H9 (cell line): Measurements from ENCODE around the gene ARSH. TPM values are rescaled to one million over a fixed set of nuclear protein-coding genes. Genes with fewer than 3 reads are reported as not detected.

Experiments used
- DNase-seq: peaks from one replicate; pipeline ENCODE4 v3.0.0-alpha.2; 2017
- H2AFZ ChIP-seq: one replicate; pipeline ENCODE4 v1.6.1; 2013; ENCODE audit warnings: mild to moderate bottlenecking, low read length, control low read depth, moderate library complexity
- H2AK5ac ChIP-seq: 2 replicates; pipeline ENCODE4 v1.6.1; 2013; ENCODE audit warnings: low read length, control low read depth, mixed read lengths; ENCODE audit not compliant: insufficient read length
- H2BK120ac ChIP-seq: one replicate; pipeline ENCODE4 v1.6.1; 2013; ENCODE audit warnings: low read depth, mild to moderate bottlenecking, low read length, control low read depth, inconsistent platforms; ENCODE audit not compliant: poor library complexity, severe bottlenecking
- H2BK12ac ChIP-seq: 2 replicates; pipeline ENCODE4 v1.6.1; 2013; ENCODE audit warnings: low read length, control low read depth, mixed read lengths, low read depth; ENCODE audit not compliant: insufficient read length
- H2BK15ac ChIP-seq: 2 replicates; pipeline ENCODE4 v1.6.1; 2013; ENCODE audit warnings: low read depth, low read length, control low read depth
- H2BK20ac ChIP-seq: one replicate; pipeline ENCODE4 v1.6.1; 2013; ENCODE audit warnings: low read depth, mild to moderate bottlenecking, low read length, control low read depth, inconsistent platforms; ENCODE audit not compliant: poor library complexity, severe bottlenecking
- H2BK5ac ChIP-seq: 2 replicates; pipeline ENCODE4 v1.6.1; 2013; ENCODE audit warnings: low read length, control low read depth, mixed read lengths; ENCODE audit not compliant: insufficient read length
- H3K14ac ChIP-seq: 2 replicates; pipeline ENCODE4 v1.6.1; 2013; ENCODE audit warnings: low read length, control low read depth; ENCODE audit not compliant: insufficient read depth
- H3K18ac ChIP-seq: 2 replicates; pipeline ENCODE4 v1.6.1; 2013; ENCODE audit warnings: low read depth, mild to moderate bottlenecking, mixed read lengths, low read length, control low read depth; ENCODE audit not compliant: insufficient read length
- H3K23ac ChIP-seq: 2 replicates; pipeline ENCODE4 v1.6.1; 2013; ENCODE audit warnings: low read length, control low read depth, mixed read lengths, low read depth; ENCODE audit not compliant: insufficient read length
- H3K23me2 ChIP-seq: 2 replicates; pipeline ENCODE4 v1.6.1; 2013; ENCODE audit warnings: low read depth, mild to moderate bottlenecking, mixed read lengths, low read length, control low read depth; ENCODE audit not compliant: insufficient read length, poor library complexity, severe bottlenecking
- H3K27ac ChIP-seq: 2 replicates; pipeline ENCODE4 v1.5.1; 2013; ENCODE audit warnings: low read length, control low read depth, mixed read lengths, low read depth; ENCODE audit not compliant: insufficient read length
- H3K27me3 ChIP-seq: 2 replicates; pipeline ENCODE4 v1.6.1; 2013; ENCODE audit warnings: low read length, control low read depth, inconsistent platforms; ENCODE audit not compliant: insufficient read depth
- H3K4ac ChIP-seq: 2 replicates; pipeline ENCODE4 v1.6.1; 2013; ENCODE audit warnings: low read depth, mild to moderate bottlenecking, control low read depth, inconsistent platforms, low read length, moderate library complexity
- H3K4me1 ChIP-seq: 2 replicates; pipeline ENCODE4 v1.6.1; 2013; ENCODE audit warnings: low read length, control low read depth, inconsistent platforms; ENCODE audit not compliant: insufficient read depth
- H3K4me2 ChIP-seq: 2 replicates; pipeline ENCODE4 v1.6.1; 2013; ENCODE audit warnings: low read length, control low read depth, mixed read lengths; ENCODE audit not compliant: insufficient read length, insufficient read depth
- H3K56ac ChIP-seq: 2 replicates; pipeline ENCODE4 v1.6.1; 2013; ENCODE audit warnings: low read depth, mild to moderate bottlenecking, mixed read lengths, low read length, control low read depth; ENCODE audit not compliant: insufficient read length
- H3K79me1 ChIP-seq: 2 replicates; pipeline ENCODE4 v1.6.1; 2013; ENCODE audit warnings: low read depth, mild to moderate bottlenecking, moderate library complexity, low read length, control low read depth, inconsistent platforms; ENCODE audit not compliant: insufficient read depth, poor library complexity, severe bottlenecking
- H3K79me2 ChIP-seq: 2 replicates; pipeline ENCODE4 v1.6.1; 2013; ENCODE audit warnings: low read length, control low read depth, inconsistent platforms; ENCODE audit not compliant: insufficient read depth
- H3K9ac ChIP-seq: 2 replicates; pipeline ENCODE4 v1.6.1; 2013; ENCODE audit warnings: low read length, control low read depth, mixed read lengths; ENCODE audit not compliant: insufficient read length; ENCODE audit errors: extremely low read depth
- H3K9me3 ChIP-seq: one replicate; pipeline ENCODE4 v1.6.1; 2013; ENCODE audit warnings: low read depth, low read length, inconsistent platforms; ENCODE audit not compliant: control insufficient read depth
- H3T11ph ChIP-seq: one replicate; pipeline ENCODE4 v1.6.1; 2013; ENCODE audit warnings: mild to moderate bottlenecking, low read length, control low read depth, inconsistent platforms
- H4K20me1 ChIP-seq: one replicate; pipeline ENCODE4 v1.6.1; 2013; ENCODE audit not compliant: control insufficient read depth, insufficient read length, insufficient read depth
- H4K5ac ChIP-seq: 2 replicates; pipeline ENCODE4 v1.6.1; 2013; ENCODE audit warnings: low read depth, mild to moderate bottlenecking, mixed read lengths, low read length, control low read depth; ENCODE audit not compliant: insufficient read length
- H4K8ac ChIP-seq: replicated peaks from 2 replicates; pipeline ENCODE4 v1.6.1; 2013; ENCODE audit warnings: low read length, control low read depth, mixed read lengths, low read depth; ENCODE audit not compliant: insufficient read length
- H4K91ac ChIP-seq: 2 replicates; pipeline ENCODE4 v1.6.1; 2013; ENCODE audit warnings: low read depth, mild to moderate bottlenecking, moderate library complexity, mixed read lengths, low read length, control low read depth; ENCODE audit not compliant: insufficient read length
- H3K27ac Mint-ChIP-seq, 3 experiments: 2 replicates in 2 of 3; 3 replicates in 1 of 3; pipeline ENCODE4 v1.8.0; 2020 to 2021; ENCODE audit warnings: mixed read lengths in 3 of 3, mild to moderate bottlenecking in 1 of 3, moderate library complexity in 1 of 3
- H3K27me3 Mint-ChIP-seq: 2 replicates; pipeline ENCODE4 v1.8.0; 2021; ENCODE audit warnings: low read depth, mild to moderate bottlenecking, moderate library complexity, mixed read lengths
- H3K36me3 Mint-ChIP-seq, 3 experiments: 2 replicates in 2 of 3; 3 replicates in 1 of 3; pipeline ENCODE4 v1.8.0; 2020 to 2021; ENCODE audit warnings: low read depth in 3 of 3, mixed read lengths in 3 of 3; ENCODE audit not compliant: insufficient read depth in 1 of 3
- H3K4me1 Mint-ChIP-seq, 2 experiments: 2 replicates each; pipeline ENCODE4 v1.8.0; 2020; ENCODE audit warnings: mixed read lengths in 2 of 2
- H3K4me3 Mint-ChIP-seq, 2 experiments: 2 replicates in 1 of 2; 3 replicates in 1 of 2; pipeline ENCODE4 v1.8.0; 2020 to 2021; ENCODE audit warnings: mild to moderate bottlenecking in 2 of 2, mixed read lengths in 2 of 2, moderate library complexity in 1 of 2
- H3K9me3 Mint-ChIP-seq, 2 experiments: 2 replicates in 1 of 2; 3 replicates in 1 of 2; pipeline ENCODE4 v1.8.0; 2020; ENCODE audit warnings: mild to moderate bottlenecking in 2 of 2, mixed read lengths in 2 of 2, moderate library complexity in 1 of 2
- CTCF ChIP-seq: fragments of 200-600 bp; sonication (generic); conservative IDR thresholded peaks from 3 replicates; pipeline ENCODE4 v1.8.0; 2021; ENCODE audit warnings: antibody characterized with exemption, mild to moderate bottlenecking
- WGBS: extraction: QIAGEN DNeasy Blood & Tissue Kit; methylation state at CpG from one replicate; pipeline ENCODE4 v1.1.7; 2013; ENCODE audit warnings: missing lambda C conversion rate, low lambda C conversion rate, mixed read lengths; ENCODE audit not compliant: insufficient read length; ENCODE audit errors: extremely low coverage; 5-methylcytosine and 5-hydroxymethylcytosine counted together
- total RNA-seq: library from RNA; stranded (reverse); gene quantifications from 2 replicates; pipeline ENCODE4 v1.2.1, GENCODE V29; 2021

Gene ARSH
- total RNA-seq, 1 experiment from 2014 or later = not detected

- H3K4ac ChIP-seq = no peak overlapping the region
- H3K23ac ChIP-seq = no peak overlapping the region
- no peak overlapping the region for H2BK15ac ChIP-seq
- no peak overlapping the region for H2BK12ac ChIP-seq
- H4K8ac ChIP-seq = no peak overlapping the region
- no peaks in the 10 kb centered on the region for H3K79me2 ChIP-seq
- no peaks in the 10 kb centered on the region for H4K20me1 ChIP-seq
- Mint-ChIP-seq H3K36me3 (no peaks in the 10 kb centered on the region), H3K9me3 (peaks cover 0 to 3% of the 10 kb centered on the region in 2 experiments; a peak in 1 of 5 replicates), H3K4me3 (no peak overlapping the region), H3K4me1 (no peaks in the 10 kb centered on the region), H3K27ac (no peak overlapping the region), H3K27me3 (no peaks in the 10 kb centered on the region; the same call in 1 of the 2 replicates)
- H3T11ph ChIP-seq = no peak overlapping the region
- H3K9me3 ChIP-seq = no peaks in the 10 kb centered on the region
- no peaks in the 10 kb centered on the region for H3K4me1 ChIP-seq
- no CpG with 5 or more reads among the region's 10 CpGs for WGBS
- H3K56ac ChIP-seq = no peak overlapping the region
- no peak overlapping the region for H3K9ac ChIP-seq
- no peak overlapping the region for H2BK5ac ChIP-seq
- no peak for DNase-seq
- H2BK120ac ChIP-seq = no peak overlapping the region
- no peak overlapping the region for H2BK20ac ChIP-seq
- H2AK5ac ChIP-seq = no peak overlapping the region
- H4K91ac ChIP-seq = no peak overlapping the region
- peaks cover 2% of the 10 kb centered on the region for H3K23me2 ChIP-seq
- no peaks in the 10 kb centered on the region for H3K79me1 ChIP-seq
- H4K5ac ChIP-seq = no peak overlapping the region
- no peak overlapping the region for H2AFZ ChIP-seq
- no peaks in the 10 kb centered on the region for H3K27me3 ChIP-seq
- H3K4me2 ChIP-seq = no peak overlapping the region
- TF ChIP-seq CTCF = no peak
- H3K14ac ChIP-seq = no peak overlapping the region
- H3K18ac ChIP-seq = no peak overlapping the region
- H3K27ac ChIP-seq = no peak overlapping the region
Observed at GRCh38 chrX:3026074-3026815, 19.9 kb downstream of the ARSH start.
